ENCODE results near the gene THRAP3. TPM values are rescaled to one million over a fixed set of nuclear protein-coding genes. Genes with fewer than 3 reads are reported as not detected.
"Not testable (repeated sequence)": the region's sequence is repeated elsewhere in the genome, so short reads cannot be mapped to it uniquely, and the experiment has no call there.

Gene THRAP3
- total and polyA plus RNA-seq, 7 experiments from 2014 or later, result 62.1 to 138 (median 112) TPM

GRCh38 chr1:36178471-36179219 is 45.6 kb upstream of the THRAP3 start:
- Mint-ChIP-seq H3K9me3 (no peaks in the 10 kb centered on the region), H3K4me3 (no peak overlapping the region), H3K27me3 (no peaks in the 10 kb centered on the region), H3K36me3 (peaks cover 10 to 36% (median 19%) of the 10 kb centered on the region in 5 donors), H3K27ac (peak overlapping the region in 3 of 9 donors; percentile 45 to 72 (median 56)), H3K4me1 (peaks cover 3 to 17% (median 11%) of the 10 kb centered on the region in 7 donors)
- Histone ChIP-seq H3K4me3 (ENCODE audit: low read length) (no peak overlapping the region), H3K4me1 (ENCODE audit: control insufficient read depth in 2 of 2, insufficient read depth in 2 of 2, low read length in 2 of 2) (no peaks in the 10 kb centered on the region), H3K36me3 (ENCODE audit: control insufficient read depth in 2 of 3, insufficient read depth in 3 of 3, low read length in 3 of 3) (peaks cover 23 to 74% (median 50%) of the 10 kb centered on the region in 3 experiments), H3K27ac (ENCODE audit: low read depth, low read length) (no peak overlapping the region), H3K27me3 (ENCODE audit: control insufficient read depth in 2 of 2, insufficient read depth in 2 of 2, low read length in 2 of 2) (no peaks in the 10 kb centered on the region), H3K9me3 (ENCODE audit: control insufficient read depth in 2 of 3, low read length in 3 of 3) (no peaks in the 10 kb centered on the region)
- CTCF ChIA-PET, result no interaction called here
- ATAC-seq, result no peak
- DNase-seq, result no peak
- intact Hi-C loops (cut with micrococcal nuclease), result no loop called here
- POLR2A ChIA-PET, result interaction anchor here (1.4 to 3.2 kb wide), 2 partner anchors 16 to 23 kb away, joined by 4 to 19 read pairs; partner anchors contain the start of gene MAP7D1

GRCh38 chr1:36179220-36179600 is 45.0 kb upstream of the THRAP3 start:
- ChIA-PET POLR2A (interaction anchor here (1.4 to 3.2 kb wide), 2 partner anchors 17 to 23 kb away, joined by 4 to 19 read pairs; partner anchors contain the start of gene MAP7D1), CTCF (no interaction called here)
- peaks cover 21 to 68% (median 45%) of the 10 kb centered on the region in 3 experiments for H3K36me3 ChIP-seq (ENCODE audit: control insufficient read depth in 2 of 3, insufficient read depth in 3 of 3, low read length in 3 of 3)
- H3K27ac ChIP-seq (ENCODE audit: low read depth, low read length), result no peak overlapping the region
- H3K4me3 ChIP-seq (ENCODE audit: low read length), result no peak overlapping the region
- Mint-ChIP-seq H3K36me3 (peaks cover 10 to 31% (median 13%) of the 10 kb centered on the region in 5 donors), H3K4me3 (no peak overlapping the region), H3K4me1 (peaks cover 0 to 13% (median 6%) of the 10 kb centered on the region in 7 donors), H3K9me3 (no peaks in the 10 kb centered on the region), H3K27ac (peak overlapping the region in 2 of 9 donors; percentile 45 to 72), H3K27me3 (no peaks in the 10 kb centered on the region)
- ATAC-seq (no peak), DNase-seq (no peak)
- H3K27me3 ChIP-seq (ENCODE audit: control insufficient read depth in 2 of 2, insufficient read depth in 2 of 2, low read length in 2 of 2), result no peaks in the 10 kb centered on the region
- H3K9me3 ChIP-seq (ENCODE audit: control insufficient read depth in 2 of 3, low read length in 3 of 3), result no peaks in the 10 kb centered on the region
- intact Hi-C loops (cut with micrococcal nuclease), result no loop called here
- H3K4me1 ChIP-seq (ENCODE audit: control insufficient read depth in 2 of 2, insufficient read depth in 2 of 2, low read length in 2 of 2), result no peaks in the 10 kb centered on the region

- H3K27ac ChIP-seq (ENCODE audit: low read depth, low read length), result peak overlapping the region; percentile 3
- no peaks in the 10 kb centered on the region for H3K27me3 ChIP-seq (ENCODE audit: control insufficient read depth in 2 of 2, insufficient read depth in 2 of 2, low read length in 2 of 2)
- no peaks in the 10 kb centered on the region for H3K4me1 ChIP-seq (ENCODE audit: control insufficient read depth in 2 of 2, insufficient read depth in 2 of 2, low read length in 2 of 2)
- Mint-ChIP-seq H3K27ac (peak overlapping the region; percentile 10 to 85 (median 68)), H3K9me3 (no peaks in the 10 kb centered on the region), H3K4me3 (no peak overlapping the region), H3K27me3 (no peaks in the 10 kb centered on the region), H3K36me3 (peaks cover 10 to 20% (median 11%) of the 10 kb centered on the region in 5 donors), H3K4me1 (peaks cover 0 to 18% (median 9%) of the 10 kb centered on the region in 7 donors)
- ChIA-PET CTCF (interaction anchor here (0.6 to 2.9 kb wide), 7 partner anchors 10 to 645 kb away, joined by 3 to 27 read pairs (median 4); partner anchors contain the start of gene TRAPPC3), POLR2A (interaction anchor here (0.9 to 4.1 kb wide), 9 partner anchors 12 to 103 kb away, joined by 3 to 33 read pairs (median 6); partner anchors contain the start of genes MAP7D1, THRAP3 and TRAPPC3)
- DNase-seq (no peak), ATAC-seq (peak; percentile 32)
- H3K36me3 ChIP-seq (ENCODE audit: control insufficient read depth in 2 of 3, insufficient read depth in 3 of 3, low read length in 3 of 3), result peaks cover 14 to 35% (median 19%) of the 10 kb centered on the region in 3 experiments
- H3K4me3 ChIP-seq (ENCODE audit: low read length), result no peak overlapping the region
- intact Hi-C loops (cut with micrococcal nuclease), result no loop called here
- no peaks in the 10 kb centered on the region for H3K9me3 ChIP-seq (ENCODE audit: control insufficient read depth in 2 of 3, low read length in 3 of 3)
Measured at GRCh38 chr1:36182734-36183133, 41.5 kb upstream of the THRAP3 start.

GRCh38 chr1:36183309-36183856 is 40.9 kb upstream of the THRAP3 start:
- Histone ChIP-seq H3K36me3 (ENCODE audit: control insufficient read depth in 2 of 3, insufficient read depth in 3 of 3, low read length in 3 of 3) (peaks cover 13 to 28% (median 19%) of the 10 kb centered on the region in 3 experiments), H3K27me3 (ENCODE audit: control insufficient read depth in 2 of 2, insufficient read depth in 2 of 2, low read length in 2 of 2) (no peaks in the 10 kb centered on the region), H3K4me1 (ENCODE audit: control insufficient read depth in 2 of 2, insufficient read depth in 2 of 2, low read length in 2 of 2) (no peaks in the 10 kb centered on the region), H3K9me3 (ENCODE audit: control insufficient read depth in 2 of 3, low read length in 3 of 3) (no peaks in the 10 kb centered on the region), H3K27ac (ENCODE audit: low read depth, low read length) (peak overlapping the region; percentile 3), H3K4me3 (ENCODE audit: low read length) (no peak overlapping the region)
- ATAC-seq (no peak), DNase-seq (no peak)
- peaks cover 10 to 20% (median 11%) of the 10 kb centered on the region in 5 donors for H3K36me3 Mint-ChIP-seq
- POLR2A ChIA-PET, result interaction anchor here (0.6 to 4.1 kb wide), 10 partner anchors 12 to 571 kb away, joined by 3 to 33 read pairs (median 6); partner anchors contain the start of genes MAP7D1, THRAP3 and TRAPPC3
- CTCF ChIA-PET, result interaction anchor here (0.6 to 2.9 kb wide), 7 partner anchors 11 to 645 kb away, joined by 3 to 27 read pairs (median 4); partner anchors contain the start of gene TRAPPC3
- intact Hi-C loops (cut with micrococcal nuclease), result no loop called here
- peak overlapping the region; percentile 10 to 82 (median 44) for H3K27ac Mint-ChIP-seq
- H3K9me3 Mint-ChIP-seq, result no peaks in the 10 kb centered on the region
- no peak overlapping the region for H3K4me3 Mint-ChIP-seq
- H3K4me1 Mint-ChIP-seq, result peaks cover 0 to 23% (median 14%) of the 10 kb centered on the region in 7 donors
- H3K27me3 Mint-ChIP-seq, result no peaks in the 10 kb centered on the region

- ChIA-PET POLR2A (interaction anchor here (0.6 to 6.8 kb wide), 8 partner anchors 15 to 1020 kb away, joined by 3 to 138 read pairs (median 4); partner anchors contain the start of genes MAP7D1, THRAP3 and TRAPPC3), CTCF (interaction anchor here (0.5 to 9.1 kb wide), 26 partner anchors 8 to 775 kb away, joined by 3 to 165 read pairs (median 6); partner anchors contain the start of genes MAP7D1, THRAP3 and TRAPPC3)
- H3K4me3 ChIP-seq (ENCODE audit: low read length), result no peak overlapping the region
- Mint-ChIP-seq H3K27me3 (no peaks in the 10 kb centered on the region), H3K27ac (peak overlapping the region; percentile 37 to 85 (median 73)), H3K9me3 (no peaks in the 10 kb centered on the region), H3K4me1 (peaks cover 0 to 16% (median 12%) of the 10 kb centered on the region in 7 donors), H3K4me3 (no peak overlapping the region), H3K36me3 (peaks cover 0 to 3% (median 0%) of the 10 kb centered on the region in 5 donors)
- H3K27me3 ChIP-seq (ENCODE audit: control insufficient read depth in 2 of 2, insufficient read depth in 2 of 2, low read length in 2 of 2), result no peaks in the 10 kb centered on the region
- no peaks in the 10 kb centered on the region for H3K9me3 ChIP-seq (ENCODE audit: control insufficient read depth in 2 of 3, low read length in 3 of 3)
- no peaks in the 10 kb centered on the region for H3K4me1 ChIP-seq (ENCODE audit: control insufficient read depth in 2 of 2, insufficient read depth in 2 of 2, low read length in 2 of 2)
- ATAC-seq (peak; percentile 99), DNase-seq (peak; percentile 56 to 86 (median 80))
- intact Hi-C loops (cut with micrococcal nuclease), result loop anchor here (1.0 kb wide), 6 partner anchors 27 to 97 kb away; partner anchors contain the start of genes TRAPPC3 (in 2 of the 2) and THRAP3 (in 1 of the 2)
- H3K36me3 ChIP-seq (ENCODE audit: control insufficient read depth in 2 of 3, insufficient read depth in 3 of 3, low read length in 3 of 3), result no peaks in the 10 kb centered on the region
- no peak overlapping the region for H3K27ac ChIP-seq (ENCODE audit: low read depth, low read length)
Measured at GRCh38 chr1:36187800-36188593, 36.2 kb upstream of the THRAP3 start.

GRCh38 chr1:36196805-36197204 is 27.4 kb upstream of the THRAP3 start:
- H3K4me1 Mint-ChIP-seq; H3K36me3 Mint-ChIP-seq; H3K4me1 ChIP-seq (ENCODE audit: control insufficient read depth in 2 of 2, insufficient read depth in 2 of 2, low read length in 2 of 2); H3K9me3 ChIP-seq (ENCODE audit: control insufficient read depth in 2 of 3, low read length in 3 of 3); H3K9me3 Mint-ChIP-seq; H3K27ac Mint-ChIP-seq; H3K27me3 ChIP-seq (ENCODE audit: control insufficient read depth in 2 of 2, insufficient read depth in 2 of 2, low read length in 2 of 2); intact Hi-C loops (cut with micrococcal nuclease); H3K4me3 ChIP-seq (ENCODE audit: low read length); H3K27ac ChIP-seq (ENCODE audit: low read depth, low read length); DNase-seq; ATAC-seq; H3K4me3 Mint-ChIP-seq; H3K36me3 ChIP-seq (ENCODE audit: control insufficient read depth in 2 of 3, insufficient read depth in 3 of 3, low read length in 3 of 3); H3K27me3 Mint-ChIP-seq: not testable (repeated sequence)
- ChIA-PET POLR2A (interaction anchor here (1.1 kb wide), 1 partner anchor 89 kb away, joined by 3 read pairs; no protein-coding TSS in a partner anchor), CTCF (interaction anchor here (0.7 kb wide), 1 partner anchor 78 kb away, joined by 3 read pairs; no protein-coding TSS in a partner anchor)

All from naive thymus-derived CD4-positive, alpha-beta T cell (primary cell).